Hepatocyte (in vitro differentiated cells): ENCODE data around the gene COMMD2. TPM values are rescaled to one million over a fixed set of nuclear protein-coding genes. Genes with fewer than 3 reads are reported as not detected.

Source experiments
- DNase-seq: peaks from one replicate; pipeline ENCODE4 v3.0.0-alpha.2; 2016; ENCODE audit warnings: low spot score
- H2AFZ ChIP-seq: fragments of 200-600 bp; sonication (generic); 2 replicates; pipeline ENCODE4 v1.6.0; 2016; ENCODE audit warnings: antibody characterized with exemption, mild to moderate bottlenecking
- H3K27ac ChIP-seq: fragments of 200-600 bp; sonication (generic); 2 replicates; pipeline ENCODE4 v1.5.1; 2016; ENCODE audit warnings: mild to moderate bottlenecking
- H3K27me3 ChIP-seq: fragments of 200-600 bp; sonication (generic); 2 replicates; pipeline ENCODE4 v1.6.1; 2016
- H3K36me3 ChIP-seq: fragments of 200-600 bp; sonication (generic); replicated peaks from 2 replicates; pipeline ENCODE4 v1.5.1; 2016; ENCODE audit warnings: low read depth; ENCODE audit not compliant: insufficient read depth
- H3K4me1 ChIP-seq: fragments of 200-600 bp; sonication (generic); 2 replicates; pipeline ENCODE4 v1.5.1; 2016; ENCODE audit warnings: mild to moderate bottlenecking, moderate library complexity; ENCODE audit not compliant: insufficient read depth
- H3K4me2 ChIP-seq: fragments of 200-600 bp; sonication (generic); 2 replicates; pipeline ENCODE4 v1.6.0; 2016
- H3K4me3 ChIP-seq: fragments of 200-600 bp; sonication (generic); 2 replicates; pipeline ENCODE4 v1.5.1; 2016; ENCODE audit warnings: mild to moderate bottlenecking
- H3K79me2 ChIP-seq: fragments of 200-600 bp; sonication (generic); 2 replicates; pipeline ENCODE4 v1.6.0; 2017; ENCODE audit warnings: mild to moderate bottlenecking
- H3K9me2 ChIP-seq: fragments of 200-600 bp; sonication (generic); replicated peaks from 2 replicates; pipeline ENCODE4 v1.6.0; 2017; ENCODE audit warnings: mild to moderate bottlenecking; ENCODE audit not compliant: insufficient read depth
- H3K9me3 ChIP-seq: fragments of 200-600 bp; sonication (generic); 2 replicates; pipeline ENCODE4 v1.5.1; 2016; ENCODE audit warnings: low read depth, mild to moderate bottlenecking
- H4K20me1 ChIP-seq: fragments of 200-600 bp; sonication (generic); 2 replicates; pipeline ENCODE4 v1.6.0; 2016; ENCODE audit warnings: mild to moderate bottlenecking; ENCODE audit not compliant: insufficient read depth, poor library complexity, severe bottlenecking
- EZH2 ChIP-seq: fragments of 200-600 bp; sonication (generic); IDR thresholded peaks from 2 replicates; pipeline ENCODE4 v1.6.1; 2016; ENCODE audit warnings: antibody characterized with exemption, mild to moderate bottlenecking, borderline replicate concordance
- EZH2phosphoT487 ChIP-seq: fragments of 200-600 bp; sonication (generic); IDR thresholded peaks from one replicate; pipeline ENCODE4 v1.6.1; 2018; ENCODE audit warnings: antibody characterized with exemption, mild to moderate bottlenecking, low read depth, moderate library complexity; ENCODE audit not compliant: unreplicated experiment, severe bottlenecking
- whole genome bisulfite sequencing: methylation state at CpG from one replicate; pipeline ENCODE4 v1.1.6; 2016; ENCODE audit warnings: low lambda C conversion rate; ENCODE audit errors: missing lambda C conversion rate; 5-methylcytosine and 5-hydroxymethylcytosine counted together
- polyA plus RNA-seq: library from polyadenylated mRNA; unstranded; fragments of >200 nt; fragmentation: Nextera tagmentation; extraction: Ambion mirVana; gene quantifications from 2 replicates; pipeline ENCODE4 v1.2.1, GENCODE V29; 2016
- total RNA-seq: library from RNA; depleted of rRNA; stranded (reverse); fragments of >200 nt; gene quantifications from 2 replicates; pipeline ENCODE4 v1.2.3, GENCODE V29; 2014
- TF ChIP-seq, protein P1 (sequence below): fragments of 200-600 bp; sonication (generic); IDR thresholded peaks from 2 replicates; pipeline ENCODE4 v1.5.1; 2016; ENCODE audit warnings: antibody characterized with exemption, mild to moderate bottlenecking; ENCODE audit not compliant: poor library complexity

COMMD2 gene
- total and polyA plus RNA-seq, 2 experiments from 2014 or later: 39.7 to 46.6 TPM

DNA sequence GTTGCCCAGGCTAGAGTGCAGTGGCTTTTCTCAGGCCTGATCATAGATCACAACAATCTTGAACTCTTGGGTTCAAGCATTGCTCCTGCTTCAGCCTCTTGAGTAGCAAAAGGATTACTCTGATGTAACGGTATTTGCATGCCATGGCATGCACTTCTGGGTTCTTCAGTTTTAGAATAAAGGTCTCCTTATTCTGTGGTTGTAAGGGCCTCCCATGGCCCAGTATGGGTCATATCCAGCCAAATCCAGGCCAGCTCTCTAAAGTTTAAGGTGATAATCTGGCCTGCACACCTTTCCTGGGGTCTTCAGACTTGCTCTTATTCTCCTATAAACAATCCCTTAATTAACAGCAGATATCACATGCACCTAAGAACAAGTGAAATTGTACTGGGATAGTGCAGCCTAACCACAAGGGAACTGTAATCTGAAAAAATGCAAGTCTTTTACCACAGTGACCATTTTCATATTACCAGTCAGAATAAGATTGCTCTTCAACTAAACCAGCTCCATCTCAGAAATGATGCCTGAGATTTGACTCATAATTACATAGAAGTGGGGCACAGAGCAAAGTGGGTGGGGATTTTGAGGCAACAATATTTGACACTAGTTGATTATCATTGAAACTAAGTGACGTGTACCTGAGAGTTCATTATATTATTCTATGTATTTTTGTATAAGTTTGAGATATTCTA lies 25.4 kb downstream of the COMMD2 start:
- Histone ChIP-seq H4K20me1 (no peaks in the 10 kb centered on the region), H3K4me3 (no peak overlapping the region), H2AFZ (no peak overlapping the region), H3K4me1 (no peaks in the 10 kb centered on the region), H3K27me3 (no peaks in the 10 kb centered on the region), H3K27ac (no peak overlapping the region), H3K4me2 (no peak overlapping the region), H3K9me2 (no peaks in the 10 kb centered on the region), H3K9me3 (no peaks in the 10 kb centered on the region), H3K79me2 (no peaks in the 10 kb centered on the region), H3K36me3 (no peaks in the 10 kb centered on the region)
- no peak for DNase-seq
- TF ChIP-seq EZH2 (no peak), EZH2phosphoT487 (no peak)
- TF ChIP-seq, protein P1, sequence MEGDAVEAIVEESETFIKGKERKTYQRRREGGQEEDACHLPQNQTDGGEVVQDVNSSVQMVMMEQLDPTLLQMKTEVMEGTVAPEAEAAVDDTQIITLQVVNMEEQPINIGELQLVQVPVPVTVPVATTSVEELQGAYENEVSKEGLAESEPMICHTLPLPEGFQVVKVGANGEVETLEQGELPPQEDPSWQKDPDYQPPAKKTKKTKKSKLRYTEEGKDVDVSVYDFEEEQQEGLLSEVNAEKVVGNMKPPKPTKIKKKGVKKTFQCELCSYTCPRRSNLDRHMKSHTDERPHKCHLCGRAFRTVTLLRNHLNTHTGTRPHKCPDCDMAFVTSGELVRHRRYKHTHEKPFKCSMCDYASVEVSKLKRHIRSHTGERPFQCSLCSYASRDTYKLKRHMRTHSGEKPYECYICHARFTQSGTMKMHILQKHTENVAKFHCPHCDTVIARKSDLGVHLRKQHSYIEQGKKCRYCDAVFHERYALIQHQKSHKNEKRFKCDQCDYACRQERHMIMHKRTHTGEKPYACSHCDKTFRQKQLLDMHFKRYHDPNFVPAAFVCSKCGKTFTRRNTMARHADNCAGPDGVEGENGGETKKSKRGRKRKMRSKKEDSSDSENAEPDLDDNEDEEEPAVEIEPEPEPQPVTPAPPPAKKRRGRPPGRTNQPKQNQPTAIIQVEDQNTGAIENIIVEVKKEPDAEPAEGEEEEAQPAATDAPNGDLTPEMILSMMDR: no peak
- WGBS: 90% methylated on average over 2 of the region's 2 CpGs

DNA sequence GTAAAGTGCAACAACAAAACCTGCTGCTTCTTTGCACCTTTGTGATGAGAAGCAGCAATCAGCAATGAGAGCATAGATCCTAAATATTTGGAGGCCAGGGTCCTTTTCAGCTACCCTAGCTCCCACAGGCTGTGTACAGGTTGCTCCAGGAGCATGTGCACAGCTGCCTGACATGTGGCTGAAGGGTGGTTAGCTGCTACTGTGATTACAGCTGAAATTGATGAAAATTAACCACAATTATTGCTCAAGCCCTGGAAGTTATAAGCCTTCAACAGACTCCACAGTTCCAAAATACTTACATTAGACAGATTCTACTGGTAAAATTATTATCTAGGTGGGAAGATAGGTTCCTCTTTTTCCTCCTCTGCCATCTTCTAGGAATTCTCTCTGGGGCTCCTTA lies 28.5 kb downstream of the COMMD2 start:
- no peak for TF ChIP-seq EZH2
- TF ChIP-seq, protein P1: no peak
- no peak for TF ChIP-seq EZH2phosphoT487
- H3K9me2 ChIP-seq: no peaks in the 10 kb centered on the region
- H3K4me3 ChIP-seq: no peak overlapping the region
- no peaks in the 10 kb centered on the region for H4K20me1 ChIP-seq
- no peaks in the 10 kb centered on the region for H3K36me3 ChIP-seq
- DNase-seq: no peak
- H3K79me2 ChIP-seq: no peaks in the 10 kb centered on the region
- H3K27ac ChIP-seq: no peak overlapping the region
- H3K9me3 ChIP-seq: no peaks in the 10 kb centered on the region
- no peaks in the 10 kb centered on the region for H3K4me1 ChIP-seq
- no peaks in the 10 kb centered on the region for H3K27me3 ChIP-seq
- no peak overlapping the region for H2AFZ ChIP-seq
- no peak overlapping the region for H3K4me2 ChIP-seq

DNA sequence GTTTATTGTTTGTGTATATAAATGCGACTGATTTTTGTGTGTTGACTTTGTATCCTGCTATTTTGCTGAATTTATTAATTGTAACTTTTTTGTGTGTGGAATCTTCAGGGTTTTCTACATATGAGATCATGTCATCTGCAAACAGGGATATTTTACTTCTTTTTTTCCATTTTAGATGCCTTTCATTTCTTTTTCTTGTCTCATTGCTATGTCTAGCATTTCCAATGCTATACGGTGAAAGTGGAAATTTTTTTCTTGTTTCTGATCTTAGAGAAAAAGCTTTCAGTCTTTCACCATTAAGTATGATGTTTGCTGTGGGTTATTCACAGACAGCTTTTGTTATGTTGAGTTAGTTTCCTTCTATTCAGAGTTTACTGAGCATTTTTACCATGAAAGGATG lies 31.4 kb downstream of the COMMD2 start:
- Histone ChIP-seq H3K79me2 (no peaks in the 10 kb centered on the region), H3K9me3 (no peaks in the 10 kb centered on the region), H4K20me1 (no peaks in the 10 kb centered on the region), H3K9me2 (no peaks in the 10 kb centered on the region), H3K4me3 (no peak overlapping the region), H3K27me3 (no peaks in the 10 kb centered on the region), H3K4me2 (no peak overlapping the region), H3K27ac (no peak overlapping the region), H3K36me3 (no peaks in the 10 kb centered on the region), H3K4me1 (no peaks in the 10 kb centered on the region), H2AFZ (no peak overlapping the region)
- no peak for DNase-seq
- TF ChIP-seq EZH2phosphoT487: no peak
- TF ChIP-seq, protein P1: no peak
- no peak for TF ChIP-seq EZH2
- 100% methylated on average over 2 of the region's 2 CpGs for WGBS
